Neural cell (in vitro differentiated cells): ENCODE results near the gene SPECC1L.

Experiments used
- CTCF ChIP-seq: fragments of 450-650 bp; IDR thresholded peaks from 2 replicates; pipeline ENCODE4 v1.5.1; 2014; ENCODE audit warnings: antibody characterized with exemption, mild to moderate bottlenecking, moderate library complexity; ENCODE audit not compliant: poor library complexity, severe bottlenecking
- EP300 ChIP-seq: fragments of 450-650 bp; conservative IDR thresholded peaks from 2 replicates; pipeline ENCODE4 v1.6.1; 2014; ENCODE audit warnings: antibody characterized with exemption, mild to moderate bottlenecking, moderate library complexity; ENCODE audit not compliant: poor library complexity, severe bottlenecking
- EZH2 ChIP-seq: fragments of 200-600, 300-800 bp; shearing (Covaris generic), sonication (generic); IDR thresholded peaks from 2 replicates; pipeline ENCODE4 v1.6.1; 2014; ENCODE audit warnings: antibody characterized with exemption, low read length, borderline replicate concordance, mild to moderate bottlenecking; ENCODE audit not compliant: insufficient read depth, poor library complexity, severe bottlenecking
- REST ChIP-seq: IDR thresholded peaks from 2 replicates; pipeline ENCODE4 v1.6.1; 2012; ENCODE audit warnings: borderline replicate concordance
- SMC3 ChIP-seq: fragments of 450-650 bp; conservative IDR thresholded peaks from 2 replicates; pipeline ENCODE4 v1.6.1; 2014; ENCODE audit warnings: antibody characterized with exemption, mild to moderate bottlenecking, moderate library complexity; ENCODE audit not compliant: poor library complexity

GRCh38 chr22:24232725-24233124 is 37.9 kb upstream of the SPECC1L start:
- no peak for TF ChIP-seq REST
- no peak for TF ChIP-seq CTCF
- TF ChIP-seq EP300, result no peak
- TF ChIP-seq SMC3, result no peak
- no peak for TF ChIP-seq EZH2
